Daoy (cell line): Measurements from ENCODE around the gene TMSB10. TPM values are rescaled to one million over a fixed set of nuclear protein-coding genes. Genes with fewer than 3 reads are reported as not detected.
"Not testable (repeated sequence)": the region's sequence is repeated elsewhere in the genome, so short reads cannot be mapped to it uniquely, and the experiment has no call there.

Source experiments
- DNase-seq: peaks from one replicate; pipeline ENCODE4 v3.0.0-alpha.2; 2015; ENCODE audit warnings: low read depth
- total RNA-seq: library from RNA; depleted of rRNA; stranded (reverse); fragments of >200 nt; shearing (Covaris generic); gene quantifications from 2 replicates; pipeline ENCODE4 v1.2.3, GENCODE V29; 2014; rRNA removed

The TMSB10 gene
- total RNA-seq, 1 experiment from 2014 or later: 5,141 TPM

GRCh38 chr2:84939426-84940087, 34.1 kb downstream of the TMSB10 start:
- DNase-seq: no peak

- DNase-seq: no peak
Observed at GRCh38 chr2:84940088-84940470, 34.6 kb downstream of the TMSB10 start.

GRCh38 chr2:84940831-84941412, 35.5 kb downstream of the TMSB10 start:
- no peak for DNase-seq

DNA sequence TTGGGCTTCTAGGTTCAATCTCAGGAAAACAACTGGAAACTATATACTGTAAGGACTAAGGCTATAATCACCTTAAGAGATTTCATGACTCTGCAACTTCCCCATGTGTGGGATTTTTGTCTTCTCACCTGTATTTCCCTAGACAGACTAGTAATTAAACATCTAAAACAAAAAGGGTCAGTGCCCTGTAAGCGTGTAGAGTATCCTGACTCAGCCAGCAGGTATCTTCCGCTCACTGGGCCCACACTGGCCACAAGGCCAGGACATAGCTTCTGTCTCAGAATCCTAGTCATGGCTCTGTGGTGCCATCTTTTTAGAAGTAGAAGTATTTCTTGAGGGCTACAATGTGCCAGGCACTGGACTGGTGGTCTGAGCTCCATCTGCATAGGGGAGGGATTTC, 36.7 kb downstream of the TMSB10 start:
- no peak for DNase-seq

GRCh38 chr2:84942964-84943421, 37.5 kb downstream of the TMSB10 start:
- peak; percentile 53 for DNase-seq

GRCh38 chr2:84944295-84944909, 38.9 kb downstream of the TMSB10 start:
- no peak for DNase-seq

DNA sequence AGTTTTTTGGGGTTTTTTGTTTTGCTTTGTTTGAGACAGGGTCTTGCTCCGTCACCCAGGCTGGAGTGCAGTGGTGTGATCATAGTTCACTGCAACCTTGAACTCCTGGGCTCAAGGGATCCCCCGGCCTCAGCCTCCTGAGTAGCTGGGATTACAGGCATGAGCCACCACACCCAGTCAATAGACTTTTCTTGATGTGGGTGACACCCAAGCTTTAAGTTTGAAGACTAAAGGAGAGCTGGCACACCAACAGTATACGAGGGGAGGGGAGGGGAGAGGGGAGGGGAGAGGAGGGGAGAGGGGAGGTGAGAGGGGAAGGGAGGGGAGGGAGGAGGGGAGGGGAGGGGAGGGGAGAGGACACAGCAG, 40.4 kb downstream of the TMSB10 start:
- not testable (repeated sequence) for DNase-seq

- peak; percentile 89 for DNase-seq
Observed at GRCh38 chr2:84946204-84947009, 41.0 kb downstream of the TMSB10 start.

DNA sequence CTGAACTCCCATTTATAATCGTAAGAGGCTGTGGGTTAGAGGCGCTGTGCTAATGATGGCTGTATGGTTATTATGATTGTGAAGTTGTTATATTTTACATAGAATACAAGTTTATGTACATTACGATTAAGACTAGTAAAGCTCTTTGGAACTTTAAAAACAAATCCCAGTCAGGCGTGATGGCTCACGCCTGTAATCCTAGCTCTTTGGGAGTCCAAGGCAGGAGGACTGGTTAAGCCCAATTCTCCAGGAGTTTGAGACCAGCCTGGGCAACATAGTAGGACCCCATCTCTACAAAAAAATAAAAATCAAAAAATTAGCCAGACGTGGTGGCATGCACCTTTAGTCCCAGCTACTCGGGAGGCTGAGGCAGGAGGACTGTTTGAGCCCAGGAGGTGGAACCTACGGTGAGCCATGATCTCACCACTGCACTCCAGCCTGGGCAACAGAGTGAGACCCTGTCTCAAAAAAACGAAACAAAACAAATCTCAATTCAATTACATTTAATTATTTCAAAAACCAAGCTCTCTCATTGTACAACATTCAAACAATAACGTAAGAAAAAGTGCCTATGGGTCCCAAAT, 41.6 kb downstream of the TMSB10 start:
- no peak for DNase-seq

DNA sequence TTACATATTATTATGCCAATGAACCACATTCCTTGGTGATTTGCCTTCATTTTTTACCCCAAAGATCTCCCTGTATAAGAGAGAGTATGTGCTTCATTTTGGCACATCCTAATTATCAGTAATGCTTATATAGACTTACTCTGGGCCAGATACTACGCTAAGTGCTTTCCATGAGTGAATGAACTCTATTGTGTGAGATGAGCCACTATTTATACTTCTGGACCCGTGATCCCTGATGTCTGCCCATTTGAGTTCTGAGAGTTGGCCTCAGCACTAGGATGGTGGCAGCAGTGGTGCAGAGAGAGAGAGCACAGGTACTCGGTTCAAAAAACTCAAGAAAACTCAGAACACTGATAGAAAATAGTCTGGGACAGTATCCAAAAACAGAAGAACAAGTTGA, 48.1 kb downstream of the TMSB10 start:
- no peak for DNase-seq

- no peak for DNase-seq
Observed at GRCh38 chr2:84954329-84954728, 48.9 kb downstream of the TMSB10 start.

Other genes starting within 250 kb of the TMSB10 start
- gene TRABD2A, start 24.6 kb upstream of the TMSB10 start, total RNA-seq: 4.4 and 4.7 TPM in 2 replicates
- gene KCMF1, start 65.5 kb downstream of the TMSB10 start, total RNA-seq: 23.8 and 71.5 TPM in 2 replicates
- 0.11 and 0.27 TPM in 2 replicates for gene TCF7L1, start 227.7 kb downstream of the TMSB10 start, total RNA-seq